Measurements from ENCODE around the gene PIP4K2A. TPM values are rescaled to one million over a fixed set of nuclear protein-coding genes. Genes with fewer than 3 reads are reported as not detected.

The PIP4K2A gene
- total RNA-seq, 1 donor from 2014 or later, result 34.9 TPM

DNA sequence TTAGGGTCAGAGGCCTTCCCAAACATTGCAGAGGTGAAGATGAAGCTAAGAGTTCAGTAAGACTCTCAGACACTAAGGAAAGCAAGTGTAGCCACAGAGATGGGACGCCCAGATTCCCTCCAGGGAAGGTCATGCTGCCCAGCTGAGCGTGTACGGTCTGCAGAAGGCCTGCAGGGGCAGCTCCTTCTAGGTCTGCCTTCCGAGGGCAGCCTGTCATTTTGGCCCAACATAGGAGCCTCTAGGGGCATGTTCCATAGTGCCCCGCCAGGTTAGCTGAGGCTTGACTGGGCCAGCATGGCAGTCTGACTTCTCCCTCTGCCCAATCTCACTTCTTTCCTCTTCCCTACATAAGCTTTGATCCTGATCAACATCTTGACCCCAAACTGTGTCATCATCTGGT is 130.7 kb downstream of the PIP4K2A start:
- Histone ChIP-seq H3K4me1 (no peaks in the 10 kb centered on the region), H3K27me3 (no peaks in the 10 kb centered on the region), H3K9me3 (no peaks in the 10 kb centered on the region), H3K4me3 (no peak overlapping the region), H3K36me3 (peaks cover 25 to 51% of the 10 kb centered on the region in 2 donors), H3K27ac (no peak overlapping the region)
- intact Hi-C loops (cut with DNase I), result no loop called here
- TF ChIP-seq, protein P1, sequence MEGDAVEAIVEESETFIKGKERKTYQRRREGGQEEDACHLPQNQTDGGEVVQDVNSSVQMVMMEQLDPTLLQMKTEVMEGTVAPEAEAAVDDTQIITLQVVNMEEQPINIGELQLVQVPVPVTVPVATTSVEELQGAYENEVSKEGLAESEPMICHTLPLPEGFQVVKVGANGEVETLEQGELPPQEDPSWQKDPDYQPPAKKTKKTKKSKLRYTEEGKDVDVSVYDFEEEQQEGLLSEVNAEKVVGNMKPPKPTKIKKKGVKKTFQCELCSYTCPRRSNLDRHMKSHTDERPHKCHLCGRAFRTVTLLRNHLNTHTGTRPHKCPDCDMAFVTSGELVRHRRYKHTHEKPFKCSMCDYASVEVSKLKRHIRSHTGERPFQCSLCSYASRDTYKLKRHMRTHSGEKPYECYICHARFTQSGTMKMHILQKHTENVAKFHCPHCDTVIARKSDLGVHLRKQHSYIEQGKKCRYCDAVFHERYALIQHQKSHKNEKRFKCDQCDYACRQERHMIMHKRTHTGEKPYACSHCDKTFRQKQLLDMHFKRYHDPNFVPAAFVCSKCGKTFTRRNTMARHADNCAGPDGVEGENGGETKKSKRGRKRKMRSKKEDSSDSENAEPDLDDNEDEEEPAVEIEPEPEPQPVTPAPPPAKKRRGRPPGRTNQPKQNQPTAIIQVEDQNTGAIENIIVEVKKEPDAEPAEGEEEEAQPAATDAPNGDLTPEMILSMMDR (IDR thresholded peaks at IDR 0.05), result no peak
- DNase-seq (ENCODE audit: low spot score in 2 of 2), result no peak

GRCh38 chr10:22581461-22581860 is 132.9 kb downstream of the PIP4K2A start:
- no peak overlapping the region for H3K4me3 ChIP-seq
- no peak overlapping the region for H3K27ac ChIP-seq
- H3K36me3 ChIP-seq, result peaks cover 17 to 54% of the 10 kb centered on the region in 2 donors
- H3K27me3 ChIP-seq, result no peaks in the 10 kb centered on the region
- H3K4me1 ChIP-seq, result no peaks in the 10 kb centered on the region
- TF ChIP-seq, protein P1 (IDR thresholded peaks at IDR 0.05), result no peak
- intact Hi-C loops (cut with DNase I), result no loop called here
- DNase-seq (ENCODE audit: low spot score in 2 of 2), result no peak
- no peaks in the 10 kb centered on the region for H3K9me3 ChIP-seq

- no peak overlapping the region for H3K27ac ChIP-seq
- H3K36me3 ChIP-seq, result peaks cover 17 to 62% of the 10 kb centered on the region in 2 donors
- H3K4me3 ChIP-seq, result no peak overlapping the region
- DNase-seq (ENCODE audit: low spot score in 2 of 2), result no peak
- TF ChIP-seq, protein P1 (IDR thresholded peaks at IDR 0.05), result no peak
- no peaks in the 10 kb centered on the region for H3K4me1 ChIP-seq
- intact Hi-C loops (cut with DNase I), result no loop called here
- no peaks in the 10 kb centered on the region for H3K27me3 ChIP-seq
- H3K9me3 ChIP-seq, result no peaks in the 10 kb centered on the region
Observed at GRCh38 chr10:22580711-22581110, 133.7 kb downstream of the PIP4K2A start.

- TF ChIP-seq, protein P1 (IDR thresholded peaks at IDR 0.05), result no peak
- Histone ChIP-seq H3K4me1 (no peaks in the 10 kb centered on the region), H3K4me3 (no peak overlapping the region), H3K36me3 (peaks cover 17 to 65% of the 10 kb centered on the region in 2 donors), H3K9me3 (no peaks in the 10 kb centered on the region), H3K27me3 (no peaks in the 10 kb centered on the region), H3K27ac (no peak overlapping the region)
- intact Hi-C loops (cut with DNase I), result no loop called here
- DNase-seq (ENCODE audit: low spot score in 2 of 2), result no peak
Observed at GRCh38 chr10:22579826-22580225, 134.6 kb downstream of the PIP4K2A start.

DNA sequence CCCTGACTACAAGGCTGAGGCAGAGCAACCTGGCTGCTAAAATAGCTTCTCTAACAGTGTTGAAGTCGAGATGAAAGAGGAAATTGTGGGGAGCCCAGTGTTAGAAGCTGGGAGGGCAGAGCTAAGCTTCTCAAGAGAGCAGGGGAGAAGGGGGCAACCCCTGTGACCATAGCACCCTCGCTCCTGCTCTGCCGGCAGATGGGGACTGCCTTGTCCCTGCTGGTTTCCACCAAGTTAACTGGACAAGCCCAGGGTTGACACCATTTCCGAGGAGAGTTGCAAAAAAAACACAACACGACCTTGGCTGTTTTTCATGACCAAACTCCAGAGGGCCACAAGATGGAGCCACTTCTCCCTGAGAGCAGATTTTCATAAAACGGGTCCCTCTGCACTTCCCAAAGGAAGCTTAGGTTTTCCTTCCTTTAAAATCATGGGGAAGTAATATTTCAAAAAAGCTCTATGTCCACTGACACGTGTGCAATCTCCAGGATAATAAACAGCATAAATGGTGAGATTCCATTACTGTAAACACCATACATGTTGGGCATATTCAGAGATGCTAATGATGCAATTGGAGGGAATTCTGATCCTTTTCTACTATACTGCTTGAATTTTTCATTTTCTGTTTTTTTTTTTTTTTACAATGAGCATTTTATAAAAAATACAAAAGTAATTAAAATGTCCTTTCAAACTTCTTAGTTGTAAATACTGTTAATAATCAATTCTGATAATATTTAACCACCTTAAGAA is 140.4 kb downstream of the PIP4K2A start:
- no peaks in the 10 kb centered on the region for H3K9me3 ChIP-seq
- TF ChIP-seq, protein P1 (IDR thresholded peaks at IDR 0.05), result peak in 2 of 3 experiments; percentile 10 to 42
- no peak overlapping the region for H3K4me3 ChIP-seq
- intact Hi-C loops (cut with DNase I), result loop anchor here (5.0 kb wide), 1 partner anchor 413 kb away; no protein-coding TSS in a partner anchor
- H3K4me1 ChIP-seq, result no peaks in the 10 kb centered on the region
- H3K27me3 ChIP-seq, result no peaks in the 10 kb centered on the region
- H3K36me3 ChIP-seq, result peaks cover 19 to 58% of the 10 kb centered on the region in 2 donors
- DNase-seq (ENCODE audit: low spot score in 2 of 2), result no peak
- H3K27ac ChIP-seq, result no peak overlapping the region
